HL-60 (cell line): ENCODE measurements around the gene TRAPPC2.

ENCODE experiments used
- DNase-seq, 2 experiments: peaks; one replicate each; pipeline ENCODE4 v3.0.0-alpha.2; 2010 to 2020; ENCODE audit warnings: low read depth in 1 of 2, low spot score in 1 of 2
- H3K27ac ChIP-seq: fragments of 250-450 bp; sonication (Bioruptor Pico); replicated peaks from 2 replicates; pipeline ENCODE4 v1.5.1; 2020; ENCODE audit warnings: mild to moderate bottlenecking, moderate library complexity
- H3K27me3 ChIP-seq: fragments of 250-450 bp; sonication (Bioruptor Pico); 2 replicates; pipeline ENCODE4 v1.5.1; 2021; ENCODE audit warnings: mild to moderate bottlenecking, moderate library complexity; ENCODE audit not compliant: insufficient read depth, poor library complexity, severe bottlenecking
- H3K4me3 ChIP-seq: replicated peaks from 2 replicates; pipeline ENCODE4 v1.5.1; 2011; ENCODE audit warnings: mild to moderate bottlenecking, control low read depth, low read length; ENCODE audit not compliant: insufficient read depth
- GABPA ChIP-seq: IDR thresholded peaks from 2 replicates; pipeline ENCODE4 v1.6.1; 2012; ENCODE audit warnings: low read depth
- POLR2AphosphoS5 ChIP-seq: IDR thresholded peaks from 2 replicates; pipeline ENCODE4 v1.6.1; 2012; ENCODE audit warnings: low read depth
- SPI1 ChIP-seq: IDR thresholded peaks from 2 replicates; pipeline ENCODE4 v1.6.1; 2012; ENCODE audit warnings: low read depth, mild to moderate bottlenecking, borderline replicate concordance
- TF ChIP-seq, protein P1 (sequence below): IDR thresholded peaks from one replicate; pipeline ENCODE4 v1.5.1; 2011; ENCODE audit warnings: low read length, control low read depth, inconsistent platforms; ENCODE audit not compliant: insufficient read depth
- TF ChIP-seq, protein P2 (sequence below): IDR thresholded peaks from 2 replicates; pipeline ENCODE4 v1.6.1; 2012; ENCODE audit warnings: low read depth; ENCODE audit not compliant: insufficient replicate concordance

TRAPPC2 gene

DNA sequence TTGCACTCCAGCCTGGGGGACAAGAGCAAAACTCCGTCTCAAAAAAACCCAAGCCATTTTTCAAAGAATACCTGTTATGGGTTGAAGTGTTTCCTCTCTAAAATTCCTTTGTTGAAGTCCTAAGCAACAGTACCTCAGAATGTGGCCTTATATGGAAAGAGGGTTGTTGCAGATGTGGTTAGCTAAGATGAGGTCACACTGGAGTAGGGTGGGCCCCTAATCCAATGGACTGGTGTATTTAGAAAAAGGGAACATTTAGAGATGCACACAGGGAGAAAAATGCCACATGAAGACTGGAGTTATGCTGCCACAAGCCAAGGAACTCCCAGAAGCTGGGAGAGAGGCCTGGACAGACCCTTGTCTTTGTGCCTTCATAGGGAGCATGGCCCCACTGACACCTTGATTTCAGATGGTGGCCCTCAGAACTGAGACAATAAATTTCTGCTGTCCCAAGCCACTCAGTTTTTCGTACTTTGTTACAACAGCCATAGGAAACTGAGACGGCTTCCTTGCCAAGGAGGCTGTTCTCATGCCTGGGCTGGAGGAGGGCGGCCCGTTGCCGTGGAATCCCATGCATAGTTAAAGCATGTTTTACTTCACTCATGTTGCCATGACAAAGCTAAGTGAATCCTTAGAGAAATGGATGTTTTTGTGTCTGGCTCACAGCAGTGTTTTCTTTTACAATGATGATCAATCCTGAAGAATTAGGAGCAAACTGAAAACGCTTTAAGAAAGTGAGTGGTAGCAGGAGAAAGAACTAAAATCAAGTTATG, 16.5 kb downstream of the TRAPPC2 start:
- no peak for DNase-seq
- no peak overlapping the region for H3K27ac ChIP-seq

DNA sequence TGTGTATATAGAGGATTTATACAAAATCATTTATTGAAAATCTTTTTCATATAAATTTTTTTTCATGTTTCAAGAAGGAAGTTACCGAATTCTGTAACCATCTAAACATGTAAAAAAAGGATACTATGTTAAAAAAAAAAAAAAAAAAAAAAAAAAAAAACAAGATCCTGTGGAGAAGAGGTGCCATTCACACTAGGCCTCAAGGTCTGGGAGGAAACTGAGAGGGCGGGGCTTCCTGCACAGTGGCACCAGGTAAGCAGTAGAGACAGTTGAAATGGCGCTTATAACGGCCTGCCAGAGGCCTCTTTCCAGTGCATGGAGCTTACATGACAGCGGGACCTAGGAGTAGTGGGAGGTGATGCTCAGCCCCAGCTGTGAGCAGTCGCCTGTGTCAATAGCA, 17.5 kb downstream of the TRAPPC2 start:
- no peak overlapping the region for H3K27ac ChIP-seq
- no peaks in the 10 kb centered on the region for H3K27me3 ChIP-seq
- H3K4me3 ChIP-seq = no peak overlapping the region
- no peak for DNase-seq
- TF ChIP-seq SPI1 (no peak), GABPA (no peak), POLR2AphosphoS5 (no peak)
- TF ChIP-seq, protein P1, sequence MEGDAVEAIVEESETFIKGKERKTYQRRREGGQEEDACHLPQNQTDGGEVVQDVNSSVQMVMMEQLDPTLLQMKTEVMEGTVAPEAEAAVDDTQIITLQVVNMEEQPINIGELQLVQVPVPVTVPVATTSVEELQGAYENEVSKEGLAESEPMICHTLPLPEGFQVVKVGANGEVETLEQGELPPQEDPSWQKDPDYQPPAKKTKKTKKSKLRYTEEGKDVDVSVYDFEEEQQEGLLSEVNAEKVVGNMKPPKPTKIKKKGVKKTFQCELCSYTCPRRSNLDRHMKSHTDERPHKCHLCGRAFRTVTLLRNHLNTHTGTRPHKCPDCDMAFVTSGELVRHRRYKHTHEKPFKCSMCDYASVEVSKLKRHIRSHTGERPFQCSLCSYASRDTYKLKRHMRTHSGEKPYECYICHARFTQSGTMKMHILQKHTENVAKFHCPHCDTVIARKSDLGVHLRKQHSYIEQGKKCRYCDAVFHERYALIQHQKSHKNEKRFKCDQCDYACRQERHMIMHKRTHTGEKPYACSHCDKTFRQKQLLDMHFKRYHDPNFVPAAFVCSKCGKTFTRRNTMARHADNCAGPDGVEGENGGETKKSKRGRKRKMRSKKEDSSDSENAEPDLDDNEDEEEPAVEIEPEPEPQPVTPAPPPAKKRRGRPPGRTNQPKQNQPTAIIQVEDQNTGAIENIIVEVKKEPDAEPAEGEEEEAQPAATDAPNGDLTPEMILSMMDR = no peak
- TF ChIP-seq, protein P2, sequence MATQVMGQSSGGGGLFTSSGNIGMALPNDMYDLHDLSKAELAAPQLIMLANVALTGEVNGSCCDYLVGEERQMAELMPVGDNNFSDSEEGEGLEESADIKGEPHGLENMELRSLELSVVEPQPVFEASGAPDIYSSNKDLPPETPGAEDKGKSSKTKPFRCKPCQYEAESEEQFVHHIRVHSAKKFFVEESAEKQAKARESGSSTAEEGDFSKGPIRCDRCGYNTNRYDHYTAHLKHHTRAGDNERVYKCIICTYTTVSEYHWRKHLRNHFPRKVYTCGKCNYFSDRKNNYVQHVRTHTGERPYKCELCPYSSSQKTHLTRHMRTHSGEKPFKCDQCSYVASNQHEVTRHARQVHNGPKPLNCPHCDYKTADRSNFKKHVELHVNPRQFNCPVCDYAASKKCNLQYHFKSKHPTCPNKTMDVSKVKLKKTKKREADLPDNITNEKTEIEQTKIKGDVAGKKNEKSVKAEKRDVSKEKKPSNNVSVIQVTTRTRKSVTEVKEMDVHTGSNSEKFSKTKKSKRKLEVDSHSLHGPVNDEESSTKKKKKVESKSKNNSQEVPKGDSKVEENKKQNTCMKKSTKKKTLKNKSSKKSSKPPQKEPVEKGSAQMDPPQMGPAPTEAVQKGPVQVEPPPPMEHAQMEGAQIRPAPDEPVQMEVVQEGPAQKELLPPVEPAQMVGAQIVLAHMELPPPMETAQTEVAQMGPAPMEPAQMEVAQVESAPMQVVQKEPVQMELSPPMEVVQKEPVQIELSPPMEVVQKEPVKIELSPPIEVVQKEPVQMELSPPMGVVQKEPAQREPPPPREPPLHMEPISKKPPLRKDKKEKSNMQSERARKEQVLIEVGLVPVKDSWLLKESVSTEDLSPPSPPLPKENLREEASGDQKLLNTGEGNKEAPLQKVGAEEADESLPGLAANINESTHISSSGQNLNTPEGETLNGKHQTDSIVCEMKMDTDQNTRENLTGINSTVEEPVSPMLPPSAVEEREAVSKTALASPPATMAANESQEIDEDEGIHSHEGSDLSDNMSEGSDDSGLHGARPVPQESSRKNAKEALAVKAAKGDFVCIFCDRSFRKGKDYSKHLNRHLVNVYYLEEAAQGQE = no peak

More for the DNA sequence above, 16.5 kb downstream of the TRAPPC2 start:
- Histone ChIP-seq H3K4me3 (no peak overlapping the region), H3K27me3 (no peaks in the 10 kb centered on the region)
- TF ChIP-seq, protein P1 = no peak
- no peak for TF ChIP-seq GABPA
- TF ChIP-seq, protein P2 = no peak
- TF ChIP-seq SPI1 = no peak
- no peak for TF ChIP-seq POLR2AphosphoS5

DNA sequence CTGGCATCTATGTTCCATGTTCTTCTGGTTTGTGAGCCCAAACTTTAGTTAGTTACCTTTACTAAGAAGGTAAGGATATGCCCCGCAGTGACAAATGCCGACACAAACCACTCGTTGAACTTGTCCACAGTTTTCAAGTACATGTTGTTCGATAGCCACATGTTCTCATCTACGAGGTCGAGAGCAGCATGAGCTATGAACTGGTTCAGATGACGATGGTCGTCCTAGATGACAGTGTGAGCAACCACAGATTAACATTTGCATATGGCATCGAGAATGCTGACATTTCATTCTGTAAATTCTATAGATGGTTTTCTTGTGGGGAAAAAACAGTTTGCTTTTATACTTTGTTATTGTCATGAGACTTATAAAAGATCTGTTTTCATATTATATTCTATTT, 18.0 kb downstream of the TRAPPC2 start:
- no peak for DNase-seq
- TF ChIP-seq, protein P2 = no peak
- TF ChIP-seq GABPA (no peak), SPI1 (no peak), POLR2AphosphoS5 (no peak)
- TF ChIP-seq, protein P1 = no peak
- Histone ChIP-seq H3K27me3 (no peaks in the 10 kb centered on the region), H3K4me3 (no peak overlapping the region), H3K27ac (no peak overlapping the region)
